Measurements from ENCODE around the gene PHYHD1.

PHYHD1 gene

DNA sequence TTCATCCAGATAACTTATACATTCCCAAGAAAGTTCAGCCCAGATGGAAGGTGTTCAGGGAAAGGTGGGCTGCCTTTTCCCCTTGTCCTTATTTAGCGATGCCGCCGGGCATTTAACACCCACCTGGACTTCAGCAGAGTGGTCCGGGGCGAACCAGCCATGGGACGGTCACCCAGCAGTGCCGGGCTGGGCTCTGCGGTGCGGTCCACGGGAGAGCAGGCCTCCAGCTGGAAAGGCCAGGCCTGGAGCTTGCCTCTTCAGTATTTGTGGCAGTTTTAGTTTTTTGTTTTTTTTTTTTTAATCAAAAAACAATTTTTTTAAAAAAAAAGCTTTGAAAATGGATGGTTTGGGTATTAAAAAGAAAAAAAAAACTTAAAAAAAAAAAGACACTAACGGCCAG, 4.0 kb upstream of the PHYHD1 start:
- H3K4me3 ChIP-seq (ENCODE audit: low read depth, low read length) = no peak overlapping the region
- no peak for DNase-seq (ENCODE audit: low read depth)
- TF ChIP-seq MYC (IDR thresholded peaks at IDR 0.05; ENCODE audit: low read depth, low read length) (no peak), POLR2A (IDR thresholded peaks at IDR 0.05; ENCODE audit: extremely low read depth, insufficient read length) (no peak)
- TF ChIP-seq, protein P1, sequence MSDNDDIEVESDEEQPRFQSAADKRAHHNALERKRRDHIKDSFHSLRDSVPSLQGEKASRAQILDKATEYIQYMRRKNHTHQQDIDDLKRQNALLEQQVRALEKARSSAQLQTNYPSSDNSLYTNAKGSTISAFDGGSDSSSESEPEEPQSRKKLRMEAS (IDR thresholded peaks at IDR 0.05; ENCODE audit: low read depth, low read length) = no peak
- TF ChIP-seq, protein P2, sequence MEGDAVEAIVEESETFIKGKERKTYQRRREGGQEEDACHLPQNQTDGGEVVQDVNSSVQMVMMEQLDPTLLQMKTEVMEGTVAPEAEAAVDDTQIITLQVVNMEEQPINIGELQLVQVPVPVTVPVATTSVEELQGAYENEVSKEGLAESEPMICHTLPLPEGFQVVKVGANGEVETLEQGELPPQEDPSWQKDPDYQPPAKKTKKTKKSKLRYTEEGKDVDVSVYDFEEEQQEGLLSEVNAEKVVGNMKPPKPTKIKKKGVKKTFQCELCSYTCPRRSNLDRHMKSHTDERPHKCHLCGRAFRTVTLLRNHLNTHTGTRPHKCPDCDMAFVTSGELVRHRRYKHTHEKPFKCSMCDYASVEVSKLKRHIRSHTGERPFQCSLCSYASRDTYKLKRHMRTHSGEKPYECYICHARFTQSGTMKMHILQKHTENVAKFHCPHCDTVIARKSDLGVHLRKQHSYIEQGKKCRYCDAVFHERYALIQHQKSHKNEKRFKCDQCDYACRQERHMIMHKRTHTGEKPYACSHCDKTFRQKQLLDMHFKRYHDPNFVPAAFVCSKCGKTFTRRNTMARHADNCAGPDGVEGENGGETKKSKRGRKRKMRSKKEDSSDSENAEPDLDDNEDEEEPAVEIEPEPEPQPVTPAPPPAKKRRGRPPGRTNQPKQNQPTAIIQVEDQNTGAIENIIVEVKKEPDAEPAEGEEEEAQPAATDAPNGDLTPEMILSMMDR (IDR thresholded peaks at IDR 0.05; ENCODE audit: low read depth, low read length) = no peak

DNA sequence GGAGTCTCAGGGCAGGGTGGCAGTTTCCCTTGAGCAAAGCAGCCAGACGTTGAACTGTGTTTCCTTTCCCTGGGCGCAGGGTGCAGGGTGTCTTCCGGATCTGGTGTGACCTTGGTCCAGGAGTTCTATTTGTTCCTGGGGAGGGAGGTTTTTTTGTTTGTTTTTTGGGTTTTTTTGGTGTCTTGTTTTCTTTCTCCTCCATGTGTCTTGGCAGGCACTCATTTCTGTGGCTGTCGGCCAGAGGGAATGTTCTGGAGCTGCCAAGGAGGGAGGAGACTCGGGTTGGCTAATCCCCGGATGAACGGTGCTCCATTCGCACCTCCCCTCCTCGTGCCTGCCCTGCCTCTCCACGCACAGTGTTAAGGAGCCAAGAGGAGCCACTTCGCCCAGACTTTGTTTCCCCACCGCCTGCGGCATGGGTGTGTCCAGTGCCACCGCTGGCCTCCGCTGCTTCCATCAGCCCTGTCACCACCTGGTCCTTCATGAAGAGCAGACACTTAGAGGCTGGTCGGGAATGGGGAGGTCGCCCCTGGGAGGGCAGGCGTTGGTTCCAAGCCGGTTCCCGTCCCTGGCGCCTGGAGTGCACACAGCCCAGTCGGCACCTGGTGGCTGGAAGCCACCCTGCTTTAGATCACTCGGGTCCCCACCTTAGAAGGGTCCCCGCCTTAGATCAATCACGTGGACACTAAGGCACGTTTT, 3.5 kb upstream of the PHYHD1 start:
- no peak overlapping the region for H3K4me3 ChIP-seq (ENCODE audit: low read depth, low read length)
- TF ChIP-seq MYC (IDR thresholded peaks at IDR 0.05; ENCODE audit: low read depth, low read length) (no peak), POLR2A (IDR thresholded peaks at IDR 0.05; ENCODE audit: extremely low read depth, insufficient read length) (no peak)
- TF ChIP-seq, protein P2 (IDR thresholded peaks at IDR 0.05; ENCODE audit: low read depth, low read length) = no peak
- TF ChIP-seq, protein P1 (IDR thresholded peaks at IDR 0.05; ENCODE audit: low read depth, low read length) = no peak
- DNase-seq (ENCODE audit: low read depth) = no peak

DNA sequence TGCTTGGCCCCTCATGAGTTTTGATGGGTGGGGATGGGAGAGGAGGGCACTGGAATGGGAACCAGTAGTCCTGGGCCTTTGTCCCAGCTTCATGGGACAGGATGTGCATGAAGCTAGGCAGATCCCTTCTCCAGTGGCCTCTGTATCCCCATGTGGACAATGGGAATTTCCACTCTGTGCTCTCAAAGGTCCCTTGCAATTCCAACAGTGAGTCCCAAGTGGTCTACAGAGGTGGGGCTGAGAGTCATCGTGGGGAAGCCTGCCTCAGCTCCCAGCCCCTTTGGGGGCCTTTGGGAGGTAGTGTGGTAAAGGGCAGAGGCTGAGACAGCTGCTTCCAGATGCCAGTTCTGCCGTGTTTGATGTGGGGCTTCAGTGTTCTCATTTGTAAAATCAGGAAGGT, 1.9 kb upstream of the PHYHD1 start:
- no peak overlapping the region for H3K4me3 ChIP-seq (ENCODE audit: low read depth, low read length)
- no peak for DNase-seq (ENCODE audit: low read depth)
- TF ChIP-seq, protein P2 (IDR thresholded peaks at IDR 0.05; ENCODE audit: low read depth, low read length) = no peak
- TF ChIP-seq, protein P1 (IDR thresholded peaks at IDR 0.05; ENCODE audit: low read depth, low read length) = no peak
- no peak for TF ChIP-seq POLR2A (IDR thresholded peaks at IDR 0.05; ENCODE audit: extremely low read depth, insufficient read length)
- TF ChIP-seq MYC (IDR thresholded peaks at IDR 0.05; ENCODE audit: low read depth, low read length) = no peak

DNA sequence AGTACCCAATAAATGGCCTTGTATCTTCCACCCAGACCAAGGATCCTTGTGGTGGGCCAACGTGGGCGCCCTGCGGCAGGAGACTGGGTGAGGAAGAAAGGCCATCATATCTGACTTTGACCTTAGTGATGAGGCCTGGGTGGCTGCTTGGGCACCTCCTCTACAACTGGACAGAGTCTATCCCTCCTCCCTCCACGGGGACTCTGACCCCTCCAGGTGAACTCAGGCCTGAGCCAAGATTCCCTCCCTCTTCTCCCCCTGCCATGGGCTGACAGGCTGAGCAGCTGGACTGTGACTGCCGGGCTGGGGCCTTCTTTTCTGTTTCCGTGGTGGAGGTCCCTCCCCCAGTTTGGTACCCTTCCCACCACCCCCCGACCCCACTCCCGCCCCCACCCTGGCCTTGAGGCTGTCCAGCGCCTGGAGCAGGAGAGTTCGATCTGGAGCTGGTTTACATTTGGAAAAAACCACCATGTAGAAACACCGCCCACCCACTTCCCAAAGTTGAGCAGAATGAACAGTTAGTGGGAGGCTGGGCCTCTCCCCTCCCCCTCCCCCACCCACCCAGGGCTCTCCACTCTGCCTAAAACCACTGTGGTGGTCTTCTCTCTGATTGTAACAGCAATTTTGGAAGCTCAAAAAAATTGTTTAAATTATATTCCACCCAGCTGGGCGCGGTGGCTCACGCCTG, 1.2 kb upstream of the PHYHD1 start:
- no peak for DNase-seq (ENCODE audit: low read depth)
- no peak for TF ChIP-seq POLR2A (IDR thresholded peaks at IDR 0.05; ENCODE audit: extremely low read depth, insufficient read length)
- TF ChIP-seq, protein P1 (IDR thresholded peaks at IDR 0.05; ENCODE audit: low read depth, low read length) = no peak
- TF ChIP-seq, protein P2 (IDR thresholded peaks at IDR 0.05; ENCODE audit: low read depth, low read length) = no peak
- no peak for TF ChIP-seq MYC (IDR thresholded peaks at IDR 0.05; ENCODE audit: low read depth, low read length)
- H3K4me3 ChIP-seq (ENCODE audit: low read depth, low read length) = no peak overlapping the region

DNA sequence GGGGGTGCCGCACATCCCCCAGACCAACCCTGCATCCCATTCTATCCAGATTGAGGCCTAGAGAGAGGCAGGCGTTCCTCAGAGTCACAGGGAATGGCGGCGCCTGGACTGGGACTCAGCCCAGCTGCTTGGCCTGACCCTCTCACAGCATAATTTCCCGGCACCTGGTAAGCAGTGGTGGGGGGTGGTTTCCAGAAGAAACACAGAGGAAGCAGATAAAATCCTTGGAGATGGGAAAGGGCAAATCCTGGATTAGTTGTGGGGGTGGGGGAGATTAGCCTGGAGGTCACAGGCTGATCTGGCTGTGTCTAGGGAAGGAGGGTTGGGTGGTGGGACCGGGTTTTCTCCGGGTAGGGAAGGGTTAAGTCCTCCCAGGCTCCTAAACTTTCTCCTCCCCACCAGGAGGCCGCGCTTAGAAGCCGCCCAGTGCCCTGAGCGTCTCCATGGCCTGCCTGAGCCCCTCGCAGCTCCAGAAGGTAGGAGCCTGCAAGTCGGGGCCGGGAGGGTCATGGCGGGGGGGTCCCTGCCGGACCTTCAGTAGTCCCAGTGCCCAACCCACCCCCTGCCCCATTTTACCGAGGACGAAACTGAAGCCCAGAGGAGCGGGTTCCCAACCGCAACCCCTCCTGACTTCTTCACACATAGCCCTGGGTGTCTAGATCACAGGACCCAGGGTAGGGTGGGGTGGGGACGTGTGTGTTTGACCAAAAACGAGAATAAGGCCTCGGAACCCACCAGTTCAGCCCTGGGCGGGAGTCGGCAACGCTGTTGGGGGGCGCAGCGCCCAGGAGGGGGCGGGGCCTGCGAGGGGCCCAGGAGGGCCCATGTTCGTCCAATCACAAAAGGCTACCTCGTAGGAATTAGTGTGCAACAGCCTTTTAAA, 1.3 kb downstream of the PHYHD1 start:
- DNase-seq (ENCODE audit: low read depth) = no peak
- TF ChIP-seq, protein P2 (IDR thresholded peaks at IDR 0.05; ENCODE audit: low read depth, low read length) = no peak
- TF ChIP-seq, protein P1 (IDR thresholded peaks at IDR 0.05; ENCODE audit: low read depth, low read length) = no peak
- TF ChIP-seq POLR2A (IDR thresholded peaks at IDR 0.05; ENCODE audit: extremely low read depth, insufficient read length) (no peak), MYC (IDR thresholded peaks at IDR 0.05; ENCODE audit: low read depth, low read length) (no peak)
- no peak overlapping the region for H3K4me3 ChIP-seq (ENCODE audit: low read depth, low read length)

All from NB4 (cell line).